K562 (cell line): ENCODE measurements around the gene RECK. TPM values are rescaled to one million over a fixed set of nuclear protein-coding genes. Genes with fewer than 3 reads are reported as not detected.

Experiments used
- CTCFL ChIP-seq: IDR thresholded peaks from 2 replicates; pipeline ENCODE4 v1.6.1; 2011; ENCODE audit warnings: borderline replicate concordance, low read depth, mild to moderate bottlenecking, moderate library complexity, low read length; ENCODE audit not compliant: insufficient read depth, poor library complexity, severe bottlenecking
- DEAF1 ChIP-seq: fragments of 450-650 bp; formaldehyde crosslinking; IDR thresholded peaks from 2 replicates; pipeline ENCODE4 v1.4.0; 2020; ENCODE audit warnings: mild to moderate bottlenecking, moderate library complexity
- ETV1 ChIP-seq: fragments of 450-650 bp; conservative IDR thresholded peaks from 2 replicates; pipeline ENCODE4 v1.6.1; 2016; ENCODE audit warnings: missing genetic modification characterization, control low read depth, low read depth, missing compliant biosample characterization
- IFI16 ChIP-seq: fragments of 250-450 bp; sonication (Bioruptor Pico); IDR thresholded peaks from 2 replicates; pipeline ENCODE4 v2.1.2; 2022; ENCODE audit warnings: mild to moderate bottlenecking, inconsistent platforms
- JUND ChIP-seq, 2 experiments: IDR thresholded peaks; 2 replicates in 1 of 2; 3 replicates in 1 of 2; pipeline ENCODE4 v1.6.1; 2011; ENCODE audit warnings: borderline replicate concordance in 2 of 2, low read depth in 2 of 2, low read length in 2 of 2, improper control_type of control experiment in 1 of 2, missing biosample characterization in 1 of 2, missing genetic modification characterization in 1 of 2, missing genetic modification reagents in 1 of 2
- NCOA6 ChIP-seq: fragments of 450-650 bp; IDR thresholded peaks from 2 replicates; pipeline ENCODE4 v1.6.1; 2017; ENCODE audit warnings: mild to moderate bottlenecking
- NR2C1 ChIP-seq, 2 experiments: fragments of 450-650 bp; IDR thresholded peaks; 2 replicates each; pipeline ENCODE4 v1.6.1; 2017; ENCODE audit warnings: mild to moderate bottlenecking in 2 of 2, antibody characterized with exemption in 1 of 2, inconsistent platforms in 1 of 2, missing compliant biosample characterization in 1 of 2, missing genetic modification characterization in 1 of 2
- POLR3A ChIP-seq: IDR thresholded peaks from 2 replicates; pipeline ENCODE4 v1.6.1; 2011; ENCODE audit warnings: borderline replicate concordance, mild to moderate bottlenecking, moderate library complexity; ENCODE audit not compliant: insufficient read length, insufficient read depth; ENCODE audit errors: extremely low read depth
- RB1 ChIP-seq: fragments of 450-650 bp; IDR thresholded peaks from 2 replicates; pipeline ENCODE4 v1.6.1; 2017; ENCODE audit warnings: low read depth, mild to moderate bottlenecking
- SMC3 ChIP-seq: conservative IDR thresholded peaks from 2 replicates; pipeline ENCODE4 v1.6.1; 2011; ENCODE audit warnings: low read depth, low read length, improper control_type of control experiment; ENCODE audit not compliant: insufficient read depth
- USF1 ChIP-seq: sonication (generic); formaldehyde crosslinking; IDR thresholded peaks from 2 replicates; pipeline ENCODE4 v1.9.0; 2022; ENCODE audit warnings: mild to moderate bottlenecking, missing genetic modification reagents
- USF2 ChIP-seq: sonication (generic); formaldehyde crosslinking; IDR thresholded peaks from 2 replicates; pipeline ENCODE4 v1.5.0; 2020; ENCODE audit warnings: missing genetic modification reagents
- ZBTB33 ChIP-seq: sonication (generic); formaldehyde crosslinking; IDR thresholded peaks from 2 replicates; pipeline ENCODE4 v1.8.1; 2023; ENCODE audit warnings: mild to moderate bottlenecking, missing genetic modification reagents
- ZNF644 ChIP-seq: fragments of 200-800 bp; sonication (Bioruptor generic); IDR thresholded peaks from 2 replicates; pipeline ENCODE4 v1.6.1; 2016; ENCODE audit warnings: low read depth, missing genetic modification characterization, missing compliant biosample characterization
- polyA plus RNA-seq, 8 experiments: library from polyadenylated mRNA; depleted of rRNA in 4 of 8; stranded (reverse) in 5 of 8; unstranded in 3 of 8; fragments of >200 nt; fragmentation: Nextera tagmentation in 2 of 8; fragmentation: Illumina TruSeq in 1 of 8; extraction: Ambion mirVana in 2 of 8; extraction: Trizol in 1 of 8; gene quantifications; 2 replicates each; pipeline versions ENCODE4 v1.2.1 to v1.2.3, GENCODE V29; 2011 to 2014; ENCODE audit warnings: inconsistent platforms in 1 of 8, missing spikeins in 1 of 8
- total RNA-seq, 7 experiments: library from RNA; depleted of rRNA in 6 of 7; stranded (reverse); fragments of >200 nt in 6 of 7; fragmentation: Illumina TruSeq in 2 of 7; extraction: Trizol in 2 of 7; gene quantifications; 2 replicates each; pipeline versions ENCODE4 v1.2.1 to v1.2.3, GENCODE V29; 2011 to 2021; ENCODE audit warnings: low replicate concordance in 1 of 7
- TF ChIP-seq, protein P1 (sequence below): sonication (generic); formaldehyde crosslinking; IDR thresholded peaks from 2 replicates; pipeline ENCODE4 v1.8.0; 2022; ENCODE audit warnings: mild to moderate bottlenecking, missing genetic modification reagents, borderline replicate concordance

Gene RECK
- total and polyA plus RNA-seq, 9 of the 15 experiments (the other 6 are each of a cell fraction or from before 2014, with no cell fraction given) = 0.04 to 0.36 (median 0.16) TPM

DNA sequence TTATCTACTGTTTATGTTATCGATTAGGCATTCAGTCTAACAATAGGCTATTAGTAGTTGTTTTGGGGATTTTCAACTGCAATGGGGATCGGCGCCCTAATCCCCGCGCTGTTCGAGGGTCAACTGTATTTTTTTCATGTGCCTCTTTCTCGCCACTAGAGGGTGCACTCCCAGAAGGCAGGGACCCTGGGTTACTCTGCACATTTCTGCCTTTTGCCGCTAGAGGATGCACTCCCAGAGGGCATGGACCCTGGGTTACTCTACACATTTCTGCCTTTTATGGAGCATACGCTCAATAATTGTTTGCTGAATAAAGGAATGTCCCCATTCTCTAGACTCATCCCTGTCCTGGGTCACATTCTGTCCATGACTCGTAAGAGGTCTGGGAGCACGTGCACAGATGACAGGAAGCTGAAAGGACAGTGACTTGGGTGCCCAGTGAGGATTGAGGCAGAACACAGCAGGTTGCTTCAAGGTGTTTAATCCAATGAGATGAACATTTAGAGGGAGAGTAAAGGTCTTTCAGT is 27.9 kb upstream of the RECK start (continued):
- TF ChIP-seq JUND (IDR thresholded peaks at IDR 0.05; ENCODE audit: borderline replicate concordance, low read depth, low read length) (0 out of 2 replicates have a peak, but pooled peaks have one; percentile 34), JUND (tag; IDR thresholded peaks at IDR 0.05; ENCODE audit: borderline replicate concordance, low read depth, low read length) (no peak), NR2C1 (IDR thresholded peaks at IDR 0.05) (no peak), NR2C1 (tag; IDR thresholded peaks at IDR 0.05) (no peak), CTCFL (peak; percentile 71), RB1 (peak; percentile 60; the same call in 1 of the 2 replicates), SMC3 (peak; percentile 87), DEAF1 (CRISPR knock-in tag) (0 out of 2 replicates have a peak, but pooled peaks have one; percentile 26), NCOA6 (no peak), ETV1 (tag) (no peak), IFI16 (CRISPR knock-in tag) (no peak), USF1 (CRISPR knock-in tag) (no peak), ZNF644 (tag) (no peak), POLR3A (no peak), USF2 (CRISPR knock-in tag) (no peak), ZBTB33 (CRISPR knock-in tag) (no peak)
- TF ChIP-seq, protein P1, sequence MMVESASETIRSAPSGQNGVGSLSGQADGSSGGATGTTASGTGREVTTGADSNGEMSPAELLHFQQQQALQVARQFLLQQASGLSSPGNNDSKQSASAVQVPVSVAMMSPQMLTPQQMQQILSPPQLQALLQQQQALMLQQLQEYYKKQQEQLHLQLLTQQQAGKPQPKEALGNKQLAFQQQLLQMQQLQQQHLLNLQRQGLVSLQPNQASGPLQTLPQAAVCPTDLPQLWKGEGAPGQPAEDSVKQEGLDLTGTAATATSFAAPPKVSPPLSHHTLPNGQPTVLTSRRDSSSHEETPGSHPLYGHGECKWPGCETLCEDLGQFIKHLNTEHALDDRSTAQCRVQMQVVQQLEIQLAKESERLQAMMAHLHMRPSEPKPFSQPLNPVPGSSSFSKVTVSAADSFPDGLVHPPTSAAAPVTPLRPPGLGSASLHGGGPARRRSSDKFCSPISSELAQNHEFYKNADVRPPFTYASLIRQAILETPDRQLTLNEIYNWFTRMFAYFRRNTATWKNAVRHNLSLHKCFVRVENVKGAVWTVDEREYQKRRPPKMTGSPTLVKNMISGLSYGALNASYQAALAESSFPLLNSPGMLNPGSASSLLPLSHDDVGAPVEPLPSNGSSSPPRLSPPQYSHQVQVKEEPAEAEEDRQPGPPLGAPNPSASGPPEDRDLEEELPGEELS (CRISPR knock-in tag) = no peak
